MG63 (cell line): ENCODE data around the gene DGCR8. TPM values are rescaled to one million over a fixed set of nuclear protein-coding genes. Genes with fewer than 3 reads are reported as not detected.

Experiments
- DNase-seq: peaks from one replicate; pipeline ENCODE4 v3.0.0-alpha.2; 2020
- H3K27me3 ChIP-seq: fragments of 250-450 bp; sonication (Bioruptor Pico); 2 replicates; pipeline ENCODE4 v1.5.1; 2020; ENCODE audit warnings: mild to moderate bottlenecking, moderate library complexity
- H3K36me3 ChIP-seq: fragments of 250-450 bp; sonication (Bioruptor Pico); 2 replicates; pipeline ENCODE4 v1.5.1; 2020; ENCODE audit warnings: mild to moderate bottlenecking, moderate library complexity
- H3K4me3 ChIP-seq: fragments of 250-450 bp; sonication (Bioruptor Pico); 2 replicates; pipeline ENCODE4 v1.5.1; 2020; ENCODE audit warnings: mild to moderate bottlenecking, moderate library complexity
- H3K9me3 ChIP-seq: fragments of 250-450 bp; sonication (Bioruptor Pico); 2 replicates; pipeline ENCODE4 v1.5.1; 2020; ENCODE audit warnings: mild to moderate bottlenecking, moderate library complexity
- total RNA-seq: library from RNA; depleted of rRNA; stranded (reverse); fragments of >200 nt; shearing (Covaris generic); gene quantifications from 2 replicates; pipeline ENCODE4 v1.2.3, GENCODE V29; 2014; ENCODE audit warnings: low replicate concordance

DGCR8 gene
- total RNA-seq, 1 experiment from 2014 or later: 31.0 TPM

- Histone ChIP-seq H3K36me3 (peaks cover 85% of the 10 kb centered on the region), H3K27me3 (no peaks in the 10 kb centered on the region), H3K9me3 (no peaks in the 10 kb centered on the region), H3K4me3 (no peak overlapping the region)
- no peak for DNase-seq
These were observed 29.6 kb downstream of the DGCR8 start for GRCh38 chr22:20109411-20110358.

- Histone ChIP-seq H3K9me3 (no peaks in the 10 kb centered on the region), H3K36me3 (peaks cover 85% of the 10 kb centered on the region), H3K4me3 (no peak overlapping the region), H3K27me3 (no peaks in the 10 kb centered on the region)
- no peak for DNase-seq
These were observed 30.4 kb downstream of the DGCR8 start for GRCh38 chr22:20110359-20110985.

- H3K27me3 ChIP-seq: no peaks in the 10 kb centered on the region
- no peak for DNase-seq
- H3K4me3 ChIP-seq: no peak overlapping the region
- no peaks in the 10 kb centered on the region for H3K9me3 ChIP-seq
- H3K36me3 ChIP-seq: peaks cover 85% of the 10 kb centered on the region
These were observed 31.1 kb downstream of the DGCR8 start for GRCh38 chr22:20111045-20111688.

- H3K4me3 ChIP-seq: no peak overlapping the region
- no peaks in the 10 kb centered on the region for H3K27me3 ChIP-seq
- no peak for DNase-seq
- H3K36me3 ChIP-seq: peaks cover 80% of the 10 kb centered on the region
- H3K9me3 ChIP-seq: no peaks in the 10 kb centered on the region
These were observed 31.9 kb downstream of the DGCR8 start for GRCh38 chr22:20111689-20112622.

GRCh38 chr22:20112623-20113511 lies 32.8 kb downstream of the DGCR8 start:
- Histone ChIP-seq H3K27me3 (no peaks in the 10 kb centered on the region), H3K4me3 (no peak overlapping the region), H3K36me3 (peaks cover 75% of the 10 kb centered on the region), H3K9me3 (no peaks in the 10 kb centered on the region)
- DNase-seq: no peak

- H3K27me3 ChIP-seq: no peaks in the 10 kb centered on the region
- peaks cover 77% of the 10 kb centered on the region for H3K36me3 ChIP-seq
- DNase-seq: no peak
- no peaks in the 10 kb centered on the region for H3K9me3 ChIP-seq
- H3K4me3 ChIP-seq: no peak overlapping the region
These were observed 33.7 kb downstream of the DGCR8 start for GRCh38 chr22:20113551-20114310.

- no peaks in the 10 kb centered on the region for H3K9me3 ChIP-seq
- peaks cover 77% of the 10 kb centered on the region for H3K36me3 ChIP-seq
- H3K27me3 ChIP-seq: no peaks in the 10 kb centered on the region
- DNase-seq: no peak
- no peak overlapping the region for H3K4me3 ChIP-seq
These were observed 34.8 kb downstream of the DGCR8 start for GRCh38 chr22:20114506-20115475.

- H3K36me3 ChIP-seq: peaks cover 77% of the 10 kb centered on the region
- H3K27me3 ChIP-seq: no peaks in the 10 kb centered on the region
- H3K9me3 ChIP-seq: no peaks in the 10 kb centered on the region
- H3K4me3 ChIP-seq: peak within 1 kb of the TSS; percentile 97
- no peak for DNase-seq
These were observed 35.8 kb downstream of the DGCR8 start, which contains the start of gene RANBP1 for GRCh38 chr22:20115691-20116375. TSS of gene RANBP1 (plus strand) at chr22:20116104. CDS start at chr22:20116185, 81 bp downstream.

GRCh38 chr22:20116376-20116950 lies 36.4 kb downstream of the DGCR8 start:
- peaks cover 79% of the 10 kb centered on the region for H3K36me3 ChIP-seq
- H3K27me3 ChIP-seq: no peaks in the 10 kb centered on the region
- no peaks in the 10 kb centered on the region for H3K9me3 ChIP-seq
- DNase-seq: no peak
- peak overlapping the region; percentile 97 for H3K4me3 ChIP-seq

- H3K9me3 ChIP-seq: no peaks in the 10 kb centered on the region
- peaks cover 82% of the 10 kb centered on the region for H3K36me3 ChIP-seq
- no peaks in the 10 kb centered on the region for H3K27me3 ChIP-seq
- peak within 1 kb of the TSS; percentile 97 for H3K4me3 ChIP-seq
- peak; percentile 97 for DNase-seq
These were observed 37.1 kb downstream of the DGCR8 start, which contains the start of gene TRMT2A for GRCh38 chr22:20116951-20117632. TSS of gene TRMT2A (minus strand) at chr22:20117226. CDS start at chr22:20116906, 320 bp downstream.

GRCh38 chr22:20117633-20118299 lies 37.7 kb downstream of the DGCR8 start:
- H3K9me3 ChIP-seq: no peaks in the 10 kb centered on the region
- H3K4me3 ChIP-seq: peak overlapping the region; percentile 97
- H3K36me3 ChIP-seq: peaks cover 81% of the 10 kb centered on the region
- no peaks in the 10 kb centered on the region for H3K27me3 ChIP-seq
- DNase-seq: peak; percentile 35
